ENCODE results near the gene GLB1L2.
"Not testable (repeated sequence)": the region's sequence is repeated elsewhere in the genome, so short reads cannot be mapped to it uniquely, and the experiment has no call there.

Gene GLB1L2

GRCh38 chr11:134328433-134328832 lies 3.4 kb upstream of the GLB1L2 start:
- no peak for DNase-seq

- no peak for DNase-seq
Measured at GRCh38 chr11:134330611-134331353, 1.0 kb upstream of the GLB1L2 start.

GRCh38 chr11:134332189-134332631 lies 422 bp downstream of the GLB1L2 start:
- DNase-seq, result no peak

- no peak for DNase-seq
Measured at GRCh38 chr11:134332782-134333181, 994 bp downstream of the GLB1L2 start.

GRCh38 chr11:134333312-134333711 lies 1.5 kb downstream of the GLB1L2 start:
- no peak for DNase-seq

GRCh38 chr11:134333946-134334345 lies 2.2 kb downstream of the GLB1L2 start:
- no peak for DNase-seq

GRCh38 chr11:134334796-134335571 lies 3.2 kb downstream of the GLB1L2 start:
- DNase-seq, result no peak

GRCh38 chr11:134337051-134337450 lies 5.3 kb downstream of the GLB1L2 start:
- no peak for DNase-seq

GRCh38 chr11:134338068-134338467 lies 6.3 kb downstream of the GLB1L2 start:
- no peak for DNase-seq

- no peak for DNase-seq
Measured at GRCh38 chr11:134338654-134339053, 6.9 kb downstream of the GLB1L2 start.

- DNase-seq, result no peak
Measured at GRCh38 chr11:134339756-134340155, 8.0 kb downstream of the GLB1L2 start.

- no peak for DNase-seq
Measured at GRCh38 chr11:134340354-134340964, 8.7 kb downstream of the GLB1L2 start.

- DNase-seq, result no peak
Measured at GRCh38 chr11:134341805-134342571, 10.2 kb downstream of the GLB1L2 start.

- no peak for DNase-seq
Measured at GRCh38 chr11:134342572-134343340, 11.0 kb downstream of the GLB1L2 start.

GRCh38 chr11:134343646-134344045 lies 11.9 kb downstream of the GLB1L2 start:
- DNase-seq, result no peak

GRCh38 chr11:134344497-134345236 lies 12.9 kb downstream of the GLB1L2 start:
- not testable (repeated sequence) for DNase-seq

- DNase-seq, result no peak
Measured at GRCh38 chr11:134345237-134345550, 13.4 kb downstream of the GLB1L2 start.

- no peak for DNase-seq
Measured at GRCh38 chr11:134346101-134346975, 14.6 kb downstream of the GLB1L2 start.

GRCh38 chr11:134346976-134347350 lies 15.2 kb downstream of the GLB1L2 start:
- DNase-seq, result no peak

GRCh38 chr11:134347441-134347840 lies 15.7 kb downstream of the GLB1L2 start:
- no peak for DNase-seq
